HG03354 (cell line): ENCODE results near the gene TXNDC16.
"Not testable (repeated sequence)": the region's sequence is repeated elsewhere in the genome, so short reads cannot be mapped to it uniquely, and the experiment has no call there.

Experiments used
- ATAC-seq: cut with Tn5 transposase; IDR thresholded peaks from one replicate; pipeline ENCODE4 v1.9.1; 2021; ENCODE audit warnings: mild to moderate bottlenecking; ENCODE audit not compliant: unreplicated experiment, poor library complexity, severe bottlenecking

Gene TXNDC16

DNA sequence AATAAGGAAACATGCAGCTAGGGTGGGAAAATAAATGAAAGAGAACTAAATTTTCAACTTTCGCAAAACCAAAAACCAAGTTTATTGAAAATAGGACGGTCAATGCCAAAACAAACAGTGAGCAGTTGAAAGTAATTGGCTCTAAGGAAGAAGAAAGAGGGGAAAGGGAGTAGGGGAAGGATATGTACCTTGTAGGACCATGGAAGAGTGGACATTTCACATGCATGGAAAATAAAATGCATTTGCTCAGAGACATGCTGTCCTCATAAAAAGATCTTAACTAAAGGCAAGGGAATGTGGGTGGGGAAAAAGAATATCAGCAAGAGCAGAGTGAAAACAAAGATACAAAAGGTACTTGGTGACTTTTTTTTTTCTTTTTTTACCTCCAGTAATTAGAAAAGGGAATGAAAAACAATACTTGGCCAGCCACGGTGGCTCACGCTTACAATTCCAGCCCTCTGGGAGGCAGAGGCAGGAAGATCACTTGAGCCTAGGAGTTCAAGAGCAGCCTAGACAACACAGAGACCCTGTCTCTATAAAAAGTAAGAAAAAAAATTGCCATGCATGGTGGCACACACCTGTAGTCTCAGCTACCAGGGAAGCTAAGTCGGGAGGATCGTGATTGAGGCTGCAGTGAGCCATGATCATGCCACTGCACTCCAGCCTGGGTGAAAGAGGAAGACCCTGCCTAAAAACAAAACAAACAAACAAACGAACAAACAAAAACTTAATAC, 6.6 kb downstream of the TXNDC16 start:
- no peak for ATAC-seq

DNA sequence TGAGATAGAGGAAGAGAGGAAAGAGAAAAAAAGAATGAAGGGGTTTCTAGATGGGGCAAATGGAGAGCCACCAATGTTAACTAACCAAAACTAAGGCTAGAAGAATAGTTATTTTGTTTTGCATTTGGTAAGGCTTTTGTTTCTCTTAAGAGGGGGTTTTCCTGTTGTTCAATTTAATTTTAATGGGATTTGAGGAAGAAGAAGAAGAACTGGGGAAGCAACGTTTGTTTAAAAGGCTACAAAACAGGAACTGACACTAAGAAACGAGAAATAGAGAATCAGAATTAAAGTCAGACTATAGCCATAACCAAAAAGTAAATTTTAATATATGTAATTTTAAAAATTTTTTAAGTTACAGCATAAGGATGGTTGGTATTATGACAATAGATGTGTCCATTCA, 13.7 kb downstream of the TXNDC16 start:
- no peak for ATAC-seq

GRCh38 chr14:52536269-52536668, 16.0 kb downstream of the TXNDC16 start:
- ATAC-seq: no peak

GRCh38 chr14:52531481-52531880, 20.8 kb downstream of the TXNDC16 start:
- no peak for ATAC-seq

- no peak for ATAC-seq
Observed at GRCh38 chr14:52527052-52527451, 25.3 kb downstream of the TXNDC16 start.

DNA sequence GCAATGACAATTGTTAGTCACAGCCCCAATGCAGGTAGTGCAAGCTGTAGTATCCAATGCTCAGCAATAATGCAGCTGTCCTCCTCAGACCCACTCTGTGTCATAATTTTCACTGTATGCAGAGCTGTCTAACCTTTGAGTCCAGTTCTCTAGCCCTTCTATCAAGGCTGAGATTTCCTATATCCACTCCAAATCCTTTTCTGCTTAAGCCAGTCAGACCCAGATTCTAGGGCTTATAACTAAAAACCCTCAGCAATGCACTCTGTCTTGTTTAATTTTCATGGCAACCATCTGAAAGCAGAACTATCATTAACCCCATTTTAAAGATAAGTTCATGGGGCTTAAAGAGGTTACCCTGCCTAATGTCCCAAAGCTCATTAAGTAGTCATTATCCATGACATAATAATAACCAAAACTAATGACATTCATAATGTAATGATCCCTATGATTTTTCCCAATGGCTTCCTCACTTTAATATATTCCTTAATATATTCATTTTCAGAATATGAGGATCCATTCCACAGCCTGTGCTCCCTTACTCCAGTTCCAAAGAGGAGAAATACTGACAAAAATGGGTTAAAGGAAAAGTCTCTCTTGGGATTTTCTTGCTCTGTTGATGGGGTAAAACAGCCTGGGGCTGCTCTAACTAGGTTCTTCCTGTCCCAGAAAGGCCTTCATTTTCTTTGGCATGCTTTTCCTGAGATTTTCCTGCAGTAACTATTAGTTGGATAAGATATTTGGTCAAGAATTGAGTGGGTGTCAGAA, 29.5 kb downstream of the TXNDC16 start:
- no peak for ATAC-seq

GRCh38 chr14:52522033-52522432, 30.3 kb downstream of the TXNDC16 start:
- no peak for ATAC-seq

DNA sequence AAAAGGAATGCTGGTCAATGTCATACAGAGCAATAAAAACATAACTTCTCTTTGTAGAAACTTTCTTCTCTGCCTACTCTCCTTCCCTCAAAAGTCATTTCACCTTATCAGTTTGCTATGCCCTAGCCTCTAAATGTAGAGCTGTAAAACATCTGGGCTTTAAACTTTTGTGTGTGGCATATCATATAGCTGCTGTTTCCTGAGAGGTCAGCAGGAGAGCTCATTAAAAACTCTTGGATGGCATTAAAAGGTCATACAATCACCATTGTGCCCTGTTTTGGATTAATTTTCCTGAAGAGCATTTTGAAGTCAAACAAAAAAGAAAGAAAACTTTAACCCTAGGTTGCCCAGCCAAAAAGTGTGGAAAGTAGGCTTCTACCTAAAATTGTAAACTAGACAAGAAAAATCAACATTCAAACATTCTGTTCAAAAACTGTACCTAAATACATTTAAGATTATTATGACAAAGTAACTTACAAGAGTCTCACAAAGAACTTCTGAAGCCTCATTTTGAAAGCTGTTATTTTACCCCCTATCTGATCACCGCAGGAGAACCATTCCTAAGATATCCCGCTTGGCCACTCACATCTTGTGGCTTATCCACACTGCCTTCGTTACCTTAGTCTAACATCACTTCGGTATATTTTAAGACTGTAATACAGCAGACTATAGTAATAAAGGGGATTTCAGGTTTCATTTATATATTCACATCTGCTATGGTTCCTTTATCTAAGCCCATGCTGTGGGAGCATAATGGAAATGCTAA, 38.1 kb downstream of the TXNDC16 start:
- no peak for ATAC-seq

DNA sequence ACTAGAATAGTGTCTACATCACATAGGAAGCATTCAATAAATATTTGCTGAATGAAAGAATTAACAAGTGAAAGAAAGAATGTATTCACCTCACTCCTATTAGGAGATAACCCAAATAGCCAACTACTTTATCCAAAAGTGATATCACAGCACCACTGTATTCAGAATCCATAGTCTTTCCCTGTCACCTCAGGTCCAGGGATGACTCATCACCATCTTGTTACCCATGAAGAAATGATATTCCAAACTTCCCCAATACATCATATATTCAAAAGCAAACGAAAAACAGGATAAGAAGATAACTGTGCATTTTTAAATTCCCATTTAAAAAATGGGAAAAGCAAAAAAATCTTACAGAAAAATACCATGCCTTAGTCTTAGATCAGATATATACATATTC, 39.1 kb downstream of the TXNDC16 start:
- ATAC-seq: no peak

GRCh38 chr14:52494444-52494843, 57.9 kb downstream of the TXNDC16 start:
- no peak for ATAC-seq

DNA sequence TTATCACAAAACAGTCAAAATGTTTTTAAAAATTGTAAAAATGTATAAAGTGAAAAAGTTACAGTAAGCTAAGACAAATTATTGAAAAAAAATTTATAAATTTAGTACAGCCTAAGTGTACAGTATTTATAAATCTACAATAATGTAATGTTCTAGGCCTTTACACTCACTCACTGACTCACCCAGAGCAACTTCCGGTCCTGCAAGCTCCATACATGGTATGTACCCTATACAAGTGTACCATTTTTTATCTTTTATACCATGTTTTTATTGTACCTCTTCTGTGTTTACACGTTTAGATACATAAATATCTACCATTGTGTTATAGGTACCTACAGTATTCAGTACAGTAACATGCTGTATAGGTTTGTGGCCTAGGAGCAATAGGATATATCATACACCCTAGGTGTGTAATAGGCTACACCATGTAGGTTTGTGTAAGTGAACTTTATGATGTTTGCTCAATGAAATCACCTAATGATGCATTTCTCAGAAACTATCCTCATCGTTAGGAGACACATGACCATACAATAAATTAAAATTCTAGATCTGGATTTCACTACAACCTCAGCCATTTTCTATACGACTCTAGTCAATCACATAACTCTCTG, 66.8 kb downstream of the TXNDC16 start:
- ATAC-seq: no peak

DNA sequence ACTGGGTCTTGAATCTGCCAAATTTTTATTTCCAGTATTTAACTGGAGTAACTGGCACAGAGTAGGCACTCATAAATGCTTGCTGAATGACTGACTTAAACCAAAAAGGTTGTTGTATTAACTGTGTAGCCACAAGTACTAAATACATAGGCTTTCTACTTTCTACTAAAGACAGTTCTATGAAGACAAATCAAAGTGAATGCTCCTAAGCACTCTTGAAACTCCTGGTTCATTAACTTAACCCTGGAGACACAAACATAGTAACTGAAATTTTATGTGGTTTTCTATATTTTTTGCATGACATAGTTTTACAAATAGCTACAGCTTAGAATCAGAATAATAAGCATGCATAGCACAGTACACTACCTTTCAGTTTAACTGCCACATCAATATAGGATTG, 70.4 kb downstream of the TXNDC16 start:
- no peak for ATAC-seq

GRCh38 chr14:52473557-52473956, 78.7 kb downstream of the TXNDC16 start:
- ATAC-seq: no peak

GRCh38 chr14:52472728-52473127, 79.6 kb downstream of the TXNDC16 start:
- no peak for ATAC-seq

DNA sequence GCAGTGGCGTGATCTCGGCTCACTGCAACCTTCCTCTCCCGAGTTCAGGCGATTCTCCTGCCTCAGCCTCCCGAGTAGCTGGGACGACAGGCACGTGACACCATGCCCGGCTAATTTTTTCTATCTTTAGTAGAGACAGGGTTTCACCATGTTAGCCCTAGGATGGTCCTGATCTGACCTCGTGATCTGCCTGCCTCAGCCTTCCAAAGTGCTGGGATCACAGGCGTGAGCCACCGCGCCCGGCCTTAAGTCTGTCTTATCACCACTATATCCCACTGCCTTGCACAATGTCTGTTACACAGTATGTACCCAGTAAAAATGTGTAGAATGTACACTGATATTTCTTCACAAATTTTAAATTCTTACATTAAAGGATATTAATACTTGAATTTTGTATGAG, 80.1 kb downstream of the TXNDC16 start:
- ATAC-seq: not testable (repeated sequence)

- ATAC-seq: peak; percentile 56
Observed at GRCh38 chr14:52467515-52468266, 84.6 kb downstream of the TXNDC16 start.

GRCh38 chr14:52464175-52464574, 88.1 kb downstream of the TXNDC16 start:
- no peak for ATAC-seq

DNA sequence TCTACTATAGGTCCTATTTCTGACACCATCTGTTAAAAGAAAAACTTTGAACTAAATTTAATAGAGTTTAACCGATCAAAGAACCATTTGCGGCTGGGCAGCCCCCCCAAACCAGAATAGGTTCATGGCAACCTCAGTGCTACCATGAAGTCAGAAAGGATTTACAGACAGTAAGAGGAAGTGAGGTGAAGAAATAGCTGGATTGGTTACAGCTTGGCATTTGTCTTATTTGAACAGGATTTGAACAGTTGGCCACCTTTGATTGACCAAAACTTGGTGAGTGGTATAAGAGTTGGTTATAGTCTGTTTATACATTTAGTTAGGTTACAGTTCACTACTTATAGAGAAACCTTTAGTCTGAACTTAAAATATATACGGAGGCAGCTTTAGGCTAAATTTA, 88.9 kb downstream of the TXNDC16 start:
- no peak for ATAC-seq

- ATAC-seq: no peak
Observed at GRCh38 chr14:52461721-52462120, 90.6 kb downstream of the TXNDC16 start.

- no peak for ATAC-seq
Observed at GRCh38 chr14:52458721-52459085, 93.6 kb downstream of the TXNDC16 start.
